ENCODE data around the gene PHTF2.
"Not testable (repeated sequence)": the region's sequence is repeated elsewhere in the genome, so short reads cannot be mapped to it uniquely, and the experiment has no call there.

Gene PHTF2

DNA sequence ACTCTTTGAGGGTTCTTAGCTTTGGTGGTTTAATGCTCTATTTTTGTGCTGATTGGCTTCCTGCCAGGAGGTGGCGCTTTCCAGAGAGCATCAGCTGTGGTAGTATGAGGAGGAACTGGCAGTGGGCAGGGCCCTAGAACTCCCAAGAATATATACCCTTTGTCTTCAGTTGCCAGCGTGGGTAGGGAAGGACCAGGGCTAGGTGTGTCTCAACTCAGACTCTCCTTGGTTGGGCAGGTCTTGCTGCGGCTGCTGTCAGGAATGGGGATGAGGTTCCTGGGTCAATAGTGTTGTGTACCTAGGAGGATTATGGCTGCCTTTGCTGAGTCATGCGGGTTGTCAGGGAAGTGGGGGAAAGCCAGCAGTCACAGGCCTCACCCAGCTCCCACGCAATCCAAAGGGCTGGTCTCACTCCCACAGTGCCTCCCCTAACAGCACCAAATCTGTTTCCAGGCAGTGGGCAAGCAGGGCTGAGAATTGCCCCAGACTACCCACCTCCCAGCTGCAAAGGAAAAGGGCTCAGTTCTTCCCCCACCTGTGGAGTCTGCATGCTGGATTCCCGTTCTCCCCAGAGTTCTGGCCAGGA, 191.5 kb downstream of the PHTF2 start:
- DNase-seq (ENCODE audit: low read depth) = no peak

- DNase-seq (ENCODE audit: low read depth) = no peak
Measured at GRCh38 chr7:77991656-77992055, 193.1 kb downstream of the PHTF2 start.

- no peak for DNase-seq (ENCODE audit: low read depth)
Measured at GRCh38 chr7:77993838-77994237, 195.3 kb downstream of the PHTF2 start.

DNA sequence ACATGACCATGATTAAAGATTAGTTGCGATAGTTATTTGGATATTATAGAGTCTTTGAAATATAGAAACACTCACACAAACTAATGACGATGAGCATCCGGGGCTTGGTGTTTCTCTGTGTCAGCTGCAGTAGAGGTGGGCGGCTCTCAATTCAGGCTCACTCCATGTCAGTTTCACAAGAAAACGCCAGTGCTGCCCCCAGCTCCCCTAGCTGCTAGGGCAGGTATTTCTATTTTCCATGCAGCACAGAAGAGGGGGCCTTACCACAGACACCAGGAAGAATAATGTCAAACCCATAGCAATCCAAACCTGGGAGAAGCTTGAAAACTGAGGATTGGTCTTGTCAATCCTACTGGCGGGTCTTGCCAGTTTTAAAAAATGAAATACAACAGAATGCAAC, 197.1 kb downstream of the PHTF2 start:
- DNase-seq (ENCODE audit: low read depth) = no peak

GRCh38 chr7:77999168-77999567, 200.6 kb downstream of the PHTF2 start:
- not testable (repeated sequence) for DNase-seq (ENCODE audit: low read depth)

DNA sequence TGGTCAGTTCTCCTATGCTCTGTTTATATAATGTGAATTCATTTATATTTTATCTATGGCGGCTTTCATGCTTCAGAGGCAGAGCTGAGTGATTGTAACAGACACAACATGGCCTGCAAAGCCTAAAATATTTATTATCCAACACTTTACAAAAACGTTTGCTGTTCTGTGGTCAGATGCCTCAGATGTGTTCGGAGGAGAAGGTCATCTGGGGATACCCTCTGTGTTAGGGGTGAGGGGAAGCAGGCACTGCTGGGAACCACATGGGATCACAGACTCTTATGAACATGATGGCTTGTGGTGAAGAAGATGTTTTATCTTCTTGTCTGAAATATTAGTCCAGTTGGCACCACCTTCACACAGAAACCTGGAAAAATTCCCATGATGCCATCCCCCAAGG, 203.4 kb downstream of the PHTF2 start:
- DNase-seq (ENCODE audit: low read depth) = no peak

DNA sequence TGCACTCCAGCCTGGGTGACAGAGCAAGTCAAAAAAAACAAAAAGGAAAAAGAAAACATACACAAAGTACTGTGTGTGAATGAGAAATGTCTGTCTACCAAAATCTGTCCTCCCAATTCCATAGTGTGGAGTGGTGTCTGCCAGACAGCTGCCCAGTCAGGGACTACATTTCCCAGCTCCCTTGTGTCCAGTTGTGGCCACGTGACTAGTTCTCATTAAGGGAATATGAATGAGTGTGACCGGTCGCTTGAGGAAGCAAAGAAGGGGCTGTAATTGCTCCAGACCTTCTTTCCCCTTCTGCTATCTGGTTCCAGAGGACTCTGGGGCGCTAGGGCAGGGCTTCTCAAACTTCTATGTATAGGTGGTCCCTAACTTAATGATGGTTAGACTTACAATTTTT, 204.1 kb downstream of the PHTF2 start:
- DNase-seq (ENCODE audit: low read depth) = no peak

GRCh38 chr7:78006063-78006755, 207.6 kb downstream of the PHTF2 start:
- DNase-seq (ENCODE audit: low read depth) = no peak

All from T-helper 22 cell (primary cell).